Urinary bladder (tissue), 4 donors: ENCODE data around the gene BLCAP. TPM values are rescaled to one million over a fixed set of nuclear protein-coding genes. Genes with fewer than 3 reads are reported as not detected.
"Not testable (repeated sequence)": the region's sequence is repeated elsewhere in the genome, so short reads cannot be mapped to it uniquely, and the experiment has no call there.

Experiments used
- DNase-seq: peaks from one replicate; pipeline ENCODE4 v3.0.0-alpha.2; 2015; ENCODE audit errors: extremely low spot score
- H3K27ac ChIP-seq: one replicate; pipeline ENCODE4 v1.5.1; 2013; ENCODE audit warnings: low read depth, mild to moderate bottlenecking, moderate library complexity
- H3K36me3 ChIP-seq: one replicate; pipeline ENCODE4 v1.6.1; 2013; ENCODE audit warnings: mild to moderate bottlenecking, moderate library complexity; ENCODE audit not compliant: insufficient read depth
- H3K4me1 ChIP-seq: one replicate; pipeline ENCODE4 v1.6.1; 2013; ENCODE audit warnings: mild to moderate bottlenecking, moderate library complexity; ENCODE audit not compliant: insufficient read depth
- H3K4me3 ChIP-seq: one replicate; pipeline ENCODE4 v1.5.1; 2013; ENCODE audit warnings: low read depth, low read length
- WGBS: extraction: QIAGEN DNeasy Blood & Tissue Kit; methylation state at CpG from one replicate; pipeline ENCODE4 v1.1.7; 2013; 5-methylcytosine and 5-hydroxymethylcytosine counted together
- polyA plus RNA-seq: library from polyadenylated mRNA; stranded (reverse); fragments of 200-250 nt; gene quantifications from one replicate; pipeline ENCODE4 v1.2.3, GENCODE V29; 2013
- total RNA-seq: library from RNA; depleted of rRNA; stranded (reverse); fragments of >200 nt; gene quantifications from one replicate; pipeline ENCODE4 v1.2.3, GENCODE V29; 2014
- donor health status: healthy with polysubstance abuse.
- donor health status: healthy.

BLCAP gene
- total and polyA plus RNA-seq, 2 donors, result 82.5 to 94.0 TPM

DNA sequence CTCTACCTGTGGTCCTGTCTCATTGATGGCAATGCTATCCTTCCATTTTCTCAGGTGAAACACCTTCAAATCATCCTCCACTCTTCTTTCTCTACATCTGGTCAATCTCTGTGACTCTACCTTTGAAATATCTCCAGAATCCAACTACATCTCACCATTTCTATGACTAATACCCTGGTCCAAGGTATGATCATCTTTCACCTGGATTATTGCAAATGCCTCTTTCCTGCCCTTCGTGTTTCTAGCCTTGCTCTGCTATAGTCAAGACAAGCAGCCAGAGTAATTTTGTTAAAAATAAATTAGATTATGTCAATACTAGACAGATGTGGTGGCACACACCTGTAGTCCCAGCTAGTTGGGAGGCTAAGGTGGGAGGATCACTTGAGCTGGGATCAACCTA lies 17.8 kb upstream of the BLCAP start:
- H3K4me3 ChIP-seq, result no peak overlapping the region
- DNase-seq, result no peak
- no peak overlapping the region for H3K27ac ChIP-seq
- H3K4me1 ChIP-seq, result no peaks in the 10 kb centered on the region
- 76% methylated on average over 1 of the region's 1 CpG for WGBS
- no peaks in the 10 kb centered on the region for H3K36me3 ChIP-seq

GRCh38 chr20:37544386-37544785 lies 16.7 kb upstream of the BLCAP start:
- Histone ChIP-seq H3K27ac (no peak overlapping the region), H3K36me3 (no peaks in the 10 kb centered on the region), H3K4me1 (no peaks in the 10 kb centered on the region), H3K4me3 (no peak overlapping the region)
- 60% methylated on average over 3 of the region's 3 CpGs for WGBS
- no peak for DNase-seq

DNA sequence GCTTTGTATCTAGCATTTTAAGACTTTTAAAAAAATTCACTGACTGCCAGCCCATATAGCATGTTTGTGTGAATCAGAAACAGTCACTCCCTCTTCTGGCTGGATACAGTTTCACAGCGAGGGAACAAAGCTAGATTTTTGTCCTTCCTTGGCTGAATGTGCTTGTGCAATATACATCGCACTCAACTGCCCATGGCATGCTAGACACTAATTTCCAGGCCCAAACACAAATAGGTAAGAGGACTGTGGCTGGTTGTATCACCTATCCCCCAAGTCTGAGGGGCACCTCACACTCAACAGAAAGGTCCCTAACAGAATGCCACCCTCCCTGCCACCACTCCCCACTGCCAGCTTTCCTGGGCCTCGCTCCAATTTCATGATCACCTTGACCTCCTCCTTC lies 16.2 kb upstream of the BLCAP start:
- 50% methylated on average over 3 of the region's 3 CpGs for WGBS
- H3K4me3 ChIP-seq, result no peak overlapping the region

GRCh38 chr20:37542281-37542680 lies 14.6 kb upstream of the BLCAP start:
- H3K36me3 ChIP-seq, result no peaks in the 10 kb centered on the region
- no peak overlapping the region for H3K4me3 ChIP-seq
- 47% methylated on average over 6 of the region's 6 CpGs for WGBS
- no peaks in the 10 kb centered on the region for H3K4me1 ChIP-seq
- H3K27ac ChIP-seq, result no peak overlapping the region
- DNase-seq, result no peak

More for the DNA sequence above, 16.2 kb upstream of the BLCAP start:
- no peak for DNase-seq
- Histone ChIP-seq H3K27ac (no peak overlapping the region), H3K36me3 (no peaks in the 10 kb centered on the region), H3K4me1 (no peaks in the 10 kb centered on the region)

DNA sequence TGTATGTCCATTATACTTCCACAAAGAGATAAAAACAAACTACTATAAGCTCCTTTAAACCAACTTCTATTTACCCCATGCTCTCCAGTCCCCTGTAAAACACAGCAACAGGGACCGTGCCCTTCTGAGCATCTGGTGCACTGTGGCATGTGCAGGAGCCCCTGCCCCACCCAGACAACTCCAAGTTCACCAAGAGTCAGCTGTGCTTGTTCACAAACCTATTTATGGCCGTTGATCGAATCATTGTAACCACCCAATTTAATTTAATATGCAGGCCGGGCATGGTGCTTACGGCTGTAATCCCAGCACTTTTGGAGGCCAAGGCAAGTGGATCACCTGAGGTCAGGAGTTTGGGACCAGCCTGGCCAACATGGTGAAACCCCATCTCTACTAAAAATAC lies 13.7 kb upstream of the BLCAP start:
- no peaks in the 10 kb centered on the region for H3K4me1 ChIP-seq
- H3K36me3 ChIP-seq, result no peaks in the 10 kb centered on the region
- H3K4me3 ChIP-seq, result no peak overlapping the region
- no peak overlapping the region for H3K27ac ChIP-seq
- DNase-seq, result no peak
- WGBS, result 82% methylated on average over 5 of the region's 5 CpGs

DNA sequence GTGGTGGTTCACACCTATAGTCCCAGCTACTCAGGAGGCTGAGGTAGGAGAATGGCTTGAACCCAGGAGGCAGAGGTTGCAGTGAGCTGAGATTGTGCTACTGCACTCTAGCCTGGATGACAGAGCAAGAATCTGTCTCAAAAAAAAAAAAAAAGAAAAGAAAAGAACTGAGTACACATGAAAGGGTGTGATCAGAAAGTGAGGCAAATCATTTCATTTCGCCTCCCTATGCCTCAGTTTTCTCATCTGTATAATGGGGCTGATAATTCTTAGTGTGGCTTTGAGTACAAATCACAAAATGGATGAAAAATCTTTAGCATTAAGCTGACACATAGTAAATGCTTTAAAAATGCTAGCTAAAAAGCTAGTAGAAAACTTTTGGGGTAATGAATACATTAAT lies 13.2 kb upstream of the BLCAP start:
- not testable (repeated sequence) for H3K36me3 ChIP-seq, H3K4me3 ChIP-seq, H3K27ac ChIP-seq, DNase-seq, H3K4me1 ChIP-seq
- WGBS, result 87% methylated on average over 1 of the region's 1 CpG

DNA sequence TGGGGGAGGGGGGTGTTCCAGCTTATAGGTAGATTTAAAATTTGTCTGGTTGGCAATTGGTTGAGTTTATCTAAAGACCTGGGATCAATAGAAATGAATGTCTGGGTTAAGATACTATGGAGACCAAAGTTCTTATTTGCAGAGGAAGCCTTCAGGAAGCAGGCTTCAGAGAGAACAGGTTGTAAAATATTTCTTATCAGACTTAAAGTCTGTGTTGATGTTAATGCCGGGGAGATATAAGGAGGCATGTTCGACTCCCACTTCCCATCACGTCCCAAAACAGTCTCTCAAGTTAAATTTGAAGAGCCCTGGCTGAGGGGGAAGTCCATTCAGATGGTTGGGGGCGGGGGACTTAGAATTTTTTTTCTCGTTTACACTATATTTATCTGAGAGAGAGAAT lies 12.3 kb upstream of the BLCAP start:
- no peaks in the 10 kb centered on the region for H3K4me1 ChIP-seq
- H3K4me3 ChIP-seq, result no peak overlapping the region
- no peak for DNase-seq
- H3K27ac ChIP-seq, result no peak overlapping the region
- WGBS, result 19% methylated on average over 5 of the region's 5 CpGs
- no peaks in the 10 kb centered on the region for H3K36me3 ChIP-seq

- WGBS, result 78% methylated on average over 4 of the region's 4 CpGs
- no peaks in the 10 kb centered on the region for H3K4me1 ChIP-seq
- no peak overlapping the region for H3K27ac ChIP-seq
- H3K4me3 ChIP-seq, result no peak overlapping the region
- H3K36me3 ChIP-seq, result no peaks in the 10 kb centered on the region
- no peak for DNase-seq
Observed at GRCh38 chr20:37539424-37539823, 11.7 kb upstream of the BLCAP start.

GRCh38 chr20:37538003-37538402 lies 10.3 kb upstream of the BLCAP start:
- DNase-seq, result no peak
- WGBS, result 90% methylated on average over 5 of the region's 5 CpGs

GRCh38 chr20:37537505-37537904 lies 9.8 kb upstream of the BLCAP start:
- WGBS, result 98% methylated on average over 1 of the region's 1 CpG
- no peak for DNase-seq
- Histone ChIP-seq H3K4me1 (no peaks in the 10 kb centered on the region), H3K36me3 (no peaks in the 10 kb centered on the region), H3K4me3 (no peak overlapping the region), H3K27ac (no peak overlapping the region)

More at GRCh38 chr20:37538003-37538402, 10.3 kb upstream of the BLCAP start:
- Histone ChIP-seq H3K4me1 (no peaks in the 10 kb centered on the region), H3K36me3 (no peaks in the 10 kb centered on the region), H3K27ac (no peak overlapping the region), H3K4me3 (no peak overlapping the region)

- WGBS, result 57% methylated on average over 10 of the region's 10 CpGs
- DNase-seq, result no peak
- Histone ChIP-seq H3K4me1 (no peaks in the 10 kb centered on the region), H3K36me3 (no peaks in the 10 kb centered on the region), H3K4me3 (no peak overlapping the region), H3K27ac (peak overlapping the region; percentile 5)
Observed at GRCh38 chr20:37535443-37536132, 7.9 kb upstream of the BLCAP start.

GRCh38 chr20:37534401-37535157 lies 6.9 kb upstream of the BLCAP start:
- H3K4me3 ChIP-seq, result no peak overlapping the region
- 72% methylated on average over 6 of the region's 6 CpGs for WGBS
- DNase-seq, result no peak
- H3K4me1 ChIP-seq, result no peaks in the 10 kb centered on the region
- H3K36me3 ChIP-seq, result no peaks in the 10 kb centered on the region
- no peak overlapping the region for H3K27ac ChIP-seq

GRCh38 chr20:37533154-37533715 lies 5.6 kb upstream of the BLCAP start:
- H3K4me1 ChIP-seq, result no peaks in the 10 kb centered on the region
- WGBS, result 86% methylated on average over 2 of the region's 2 CpGs
- no peak overlapping the region for H3K27ac ChIP-seq
- no peaks in the 10 kb centered on the region for H3K36me3 ChIP-seq
- H3K4me3 ChIP-seq, result no peak overlapping the region
- DNase-seq, result no peak

DNA sequence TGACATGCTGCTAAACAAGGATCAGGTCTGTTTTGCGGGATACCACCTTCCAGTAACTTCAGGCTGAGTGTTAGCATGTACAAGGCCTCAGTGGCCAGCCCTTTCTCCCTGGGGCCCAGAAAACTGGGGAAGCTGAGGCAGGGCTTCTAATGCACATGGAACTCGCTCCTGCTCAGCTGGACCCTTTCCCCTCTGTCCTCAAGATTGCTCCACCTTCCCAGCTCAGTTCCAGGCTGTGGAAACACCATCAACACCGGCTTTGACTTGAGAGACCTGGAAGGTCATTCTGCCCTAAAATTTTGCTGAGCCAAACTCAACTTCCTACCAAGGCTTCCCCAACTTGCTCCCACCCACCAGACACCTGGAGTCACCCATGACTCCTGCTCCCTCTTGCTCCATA lies 4.2 kb upstream of the BLCAP start:
- Histone ChIP-seq H3K4me1 (no peaks in the 10 kb centered on the region), H3K27ac (no peak overlapping the region), H3K36me3 (no peaks in the 10 kb centered on the region), H3K4me3 (no peak overlapping the region)
- WGBS, result 89% methylated on average over 3 of the region's 3 CpGs
- no peak for DNase-seq
